HG03378 (cell line): ENCODE data around the gene ENTPD7.

Experiments used
- ATAC-seq: cut with Tn5 transposase; IDR thresholded peaks from one replicate; pipeline ENCODE4 v1.9.1; 2021; ENCODE audit warnings: mild to moderate bottlenecking, moderate library complexity; ENCODE audit not compliant: unreplicated experiment

ENTPD7 gene

GRCh38 chr10:99633832-99634231 is 25.5 kb upstream of the ENTPD7 start:
- no peak for ATAC-seq

GRCh38 chr10:99647601-99648151 is 11.6 kb upstream of the ENTPD7 start:
- ATAC-seq = no peak

DNA sequence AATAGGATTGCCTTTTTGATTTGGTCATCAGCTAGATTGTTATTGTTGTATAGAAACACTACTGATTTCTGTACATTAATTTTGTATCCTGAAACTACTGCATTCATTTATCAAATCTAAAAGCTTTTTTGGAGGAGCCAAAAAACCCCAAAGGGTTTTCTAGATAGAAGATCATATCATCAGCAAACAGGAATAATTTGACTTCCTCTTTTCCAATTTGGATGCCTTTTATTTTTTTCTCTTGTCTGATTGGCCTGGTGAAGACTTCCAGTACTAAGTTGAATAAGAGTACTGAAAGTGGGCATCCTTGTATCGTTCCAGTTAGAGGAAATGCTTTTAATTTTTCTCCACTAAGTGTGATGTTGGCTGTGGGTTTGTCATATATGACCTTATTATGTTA is 10.6 kb upstream of the ENTPD7 start:
- no peak for ATAC-seq

DNA sequence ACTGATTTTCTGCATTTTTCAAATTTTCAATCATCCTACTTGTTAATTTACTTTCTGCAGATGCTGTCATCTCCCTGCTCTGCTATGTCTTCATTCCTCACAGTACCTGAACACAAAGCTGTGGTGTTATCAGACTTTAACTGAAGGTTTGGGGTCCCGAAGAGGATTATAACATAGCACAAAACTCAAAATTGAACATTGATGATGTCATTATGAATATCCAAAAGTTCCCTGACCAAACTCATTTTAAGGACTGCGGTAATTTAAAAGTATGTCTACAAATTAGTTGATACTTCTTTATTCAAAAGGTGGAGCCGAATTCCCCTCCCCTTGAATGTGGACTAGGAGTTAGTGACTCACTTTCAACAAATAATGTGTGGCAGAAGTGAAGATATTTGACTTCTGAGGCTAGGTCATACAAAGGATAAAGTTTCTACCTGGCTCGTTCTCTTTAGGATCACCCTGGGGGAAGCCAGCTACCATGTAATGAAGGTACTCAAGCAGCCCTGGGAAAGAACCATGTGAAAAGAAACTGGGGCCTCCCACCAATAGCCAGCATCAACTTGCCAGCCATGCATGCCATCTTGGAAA is 6.4 kb upstream of the ENTPD7 start:
- no peak for ATAC-seq

GRCh38 chr10:99654390-99655175 is 4.7 kb upstream of the ENTPD7 start:
- ATAC-seq = no peak

- ATAC-seq = no peak
Observed at GRCh38 chr10:99656199-99657064, 2.9 kb upstream of the ENTPD7 start.

DNA sequence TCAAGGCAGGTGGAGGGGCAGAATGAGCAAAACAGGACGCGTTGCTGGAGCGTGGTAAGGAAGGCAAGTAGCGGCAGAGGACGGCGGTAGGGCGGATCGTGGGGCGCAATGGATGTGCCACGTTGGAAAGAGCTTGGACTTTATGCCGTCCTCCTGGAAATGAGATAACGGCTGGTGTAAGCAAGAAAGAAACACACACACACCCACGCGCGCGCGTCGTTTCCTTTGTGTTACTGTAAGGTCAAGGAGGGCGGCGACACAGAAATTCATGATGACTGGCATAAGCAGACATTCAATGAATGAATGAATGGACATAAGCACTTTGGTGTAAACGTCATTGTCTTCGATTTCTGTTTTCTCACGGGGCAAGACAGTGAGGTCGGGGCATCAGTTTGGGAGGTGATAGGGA is 683 bp upstream of the ENTPD7 start:
- no peak for ATAC-seq

GRCh38 chr10:99659868-99660366 is 608 bp downstream of the ENTPD7 start:
- ATAC-seq = no peak

DNA sequence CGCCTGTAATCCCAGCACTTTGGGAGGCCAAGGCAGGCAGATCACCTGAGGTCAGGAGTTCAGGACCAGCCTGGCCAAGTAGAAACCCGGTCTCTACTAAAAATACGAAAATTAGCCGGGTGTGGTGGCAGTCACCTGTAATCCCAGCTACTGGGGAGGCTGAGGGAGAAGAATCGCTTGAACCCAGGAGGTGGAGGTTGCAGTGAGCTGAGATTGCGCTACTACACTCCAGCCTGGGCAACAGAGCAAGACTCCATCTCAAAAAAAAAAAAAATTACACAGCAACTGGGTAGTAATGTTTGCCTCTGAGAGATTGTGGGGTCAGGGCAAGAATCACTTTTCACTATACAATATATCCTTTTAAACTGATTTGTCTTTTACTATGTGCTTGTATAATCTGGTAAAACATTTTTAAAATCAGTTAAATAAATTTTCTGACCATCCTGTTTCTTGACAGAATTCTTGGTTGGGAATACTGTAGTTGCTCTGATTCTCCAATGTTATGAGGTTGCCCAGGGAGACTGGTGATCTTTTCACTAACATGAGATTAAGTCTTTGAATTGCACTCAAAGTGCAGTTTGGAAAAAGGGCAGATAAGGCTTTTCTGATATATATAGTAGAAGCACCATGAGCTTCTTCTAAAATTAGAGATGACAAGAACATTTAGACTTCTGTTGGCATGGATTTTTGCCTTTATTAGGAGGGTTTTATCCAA is 1.5 kb downstream of the ENTPD7 start:
- ATAC-seq = no peak

DNA sequence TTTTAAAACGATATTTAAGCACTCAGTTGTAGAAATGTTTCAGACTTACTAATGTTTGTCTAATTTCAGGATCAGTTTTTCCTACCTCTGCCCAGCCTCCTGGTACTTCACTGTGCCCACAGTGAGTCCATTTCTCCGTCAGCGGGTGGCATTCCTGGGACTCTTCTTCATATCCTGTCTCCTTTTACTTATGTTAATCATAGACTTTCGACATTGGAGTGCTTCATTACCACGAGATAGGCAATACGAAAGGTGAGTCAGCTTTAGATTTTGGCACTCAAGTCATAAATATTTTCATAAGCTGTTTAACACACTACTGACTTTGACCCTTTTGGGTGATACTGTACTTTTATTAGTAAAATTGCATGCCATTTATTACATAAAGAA is 2.1 kb downstream of the ENTPD7 start:
- no peak for ATAC-seq

GRCh38 chr10:99665304-99665703 is 6.0 kb downstream of the ENTPD7 start:
- ATAC-seq = no peak

DNA sequence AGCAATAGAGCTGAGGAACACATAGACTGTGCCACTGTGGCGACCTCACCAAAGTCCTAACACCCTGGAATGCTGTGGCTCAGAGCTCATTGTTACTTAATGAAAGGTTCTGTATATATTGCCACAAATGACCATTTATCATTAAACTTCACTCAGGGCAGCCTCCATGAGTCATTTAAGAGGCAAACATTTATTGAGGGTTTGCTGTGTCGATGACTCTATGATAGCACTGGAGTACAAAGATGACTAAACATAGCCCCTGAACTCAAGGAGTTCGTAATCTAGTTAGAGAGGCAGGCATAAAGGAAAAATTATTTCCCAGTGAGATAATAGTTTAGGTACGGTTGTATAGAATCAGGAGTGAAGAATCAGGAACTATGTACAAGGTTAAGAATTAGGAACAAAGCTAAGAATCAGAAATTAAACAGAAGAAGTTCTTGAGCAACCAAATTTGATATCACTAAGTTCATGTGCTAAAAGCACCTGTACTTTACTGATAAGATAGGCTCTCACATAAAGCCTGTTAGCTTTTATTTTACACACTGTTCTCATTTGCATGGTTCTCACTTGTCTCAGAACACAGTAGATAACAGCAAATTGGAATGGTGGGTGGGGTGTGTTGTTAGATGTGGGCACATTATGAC is 7.9 kb downstream of the ENTPD7 start:
- ATAC-seq = no peak

DNA sequence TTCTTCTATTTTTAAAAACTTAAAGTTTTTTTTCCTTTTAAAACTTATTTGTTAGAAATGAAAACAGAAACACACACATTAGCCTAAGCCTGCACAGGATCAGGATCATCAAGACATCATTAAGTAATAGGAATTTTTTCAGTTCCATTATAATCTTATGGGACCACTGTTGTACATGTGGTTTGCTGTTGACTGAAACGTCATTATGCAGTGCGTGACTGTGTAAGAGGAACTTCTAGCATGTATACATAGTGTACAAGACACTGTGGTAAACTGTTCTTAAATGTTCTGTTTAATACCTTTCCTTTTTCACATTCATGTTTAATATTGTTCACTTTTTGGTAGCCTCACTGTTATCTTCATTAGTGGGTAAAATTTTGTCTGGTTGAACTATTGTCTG is 12.1 kb downstream of the ENTPD7 start:
- ATAC-seq = no peak

DNA sequence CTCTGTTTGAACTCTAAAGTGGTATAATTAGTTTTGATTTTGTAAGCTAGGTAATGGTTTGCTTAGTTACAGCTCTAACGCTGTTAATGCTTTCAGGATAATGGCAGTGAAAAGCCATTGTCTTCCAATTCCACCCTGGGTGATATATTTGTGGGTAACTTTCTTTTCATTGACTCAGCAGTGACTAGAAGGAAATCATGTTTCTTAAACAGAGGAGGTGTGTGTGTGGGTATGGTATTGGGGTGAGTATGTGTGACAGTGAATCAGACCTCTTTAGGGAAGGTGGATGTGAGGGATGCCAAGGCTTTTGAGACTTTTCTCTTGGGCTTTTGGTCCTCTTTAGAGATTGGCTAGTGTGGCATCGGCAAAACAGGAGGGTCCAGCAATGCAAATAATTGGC is 13.6 kb downstream of the ENTPD7 start:
- ATAC-seq = no peak

DNA sequence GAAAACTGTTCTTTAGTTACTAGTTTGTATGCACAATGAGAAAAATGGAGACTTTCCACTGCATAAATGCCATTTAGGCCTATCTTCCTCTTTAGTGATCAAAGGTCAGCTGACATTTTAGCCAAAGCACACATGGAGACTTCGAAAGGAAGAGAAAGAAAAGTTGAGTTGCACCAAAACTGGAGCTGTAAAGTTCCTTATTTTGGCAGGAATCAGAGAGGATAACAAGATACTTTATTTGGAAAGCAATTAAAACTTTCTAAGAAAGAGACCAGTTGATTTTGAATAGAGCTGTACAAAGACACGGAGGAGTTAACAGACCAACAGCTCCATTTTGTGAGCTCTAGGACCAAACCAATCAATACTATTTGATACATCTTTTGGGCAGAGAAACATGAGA is 14.2 kb downstream of the ENTPD7 start:
- ATAC-seq = no peak

- no peak for ATAC-seq
Observed at GRCh38 chr10:99674762-99675161, 15.5 kb downstream of the ENTPD7 start.

DNA sequence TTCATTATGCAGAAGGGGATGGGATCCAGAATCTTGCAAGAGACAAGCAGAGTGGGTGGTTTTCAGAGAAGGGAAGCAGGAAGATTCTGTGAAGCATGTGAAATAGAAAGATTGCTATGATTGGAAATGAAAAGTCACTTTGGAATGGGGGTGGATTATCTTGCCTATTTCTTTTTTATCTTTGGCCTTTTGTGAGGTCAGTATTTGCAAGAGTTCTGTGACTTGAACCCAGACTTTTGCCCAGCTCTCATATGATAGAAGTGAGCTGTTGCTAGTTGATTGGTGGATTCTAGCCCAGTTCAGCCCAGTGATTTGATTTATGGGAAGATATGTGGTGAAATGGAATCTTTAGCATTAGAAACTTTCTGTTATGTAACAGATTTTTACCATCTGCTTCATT is 17.1 kb downstream of the ENTPD7 start:
- no peak for ATAC-seq

DNA sequence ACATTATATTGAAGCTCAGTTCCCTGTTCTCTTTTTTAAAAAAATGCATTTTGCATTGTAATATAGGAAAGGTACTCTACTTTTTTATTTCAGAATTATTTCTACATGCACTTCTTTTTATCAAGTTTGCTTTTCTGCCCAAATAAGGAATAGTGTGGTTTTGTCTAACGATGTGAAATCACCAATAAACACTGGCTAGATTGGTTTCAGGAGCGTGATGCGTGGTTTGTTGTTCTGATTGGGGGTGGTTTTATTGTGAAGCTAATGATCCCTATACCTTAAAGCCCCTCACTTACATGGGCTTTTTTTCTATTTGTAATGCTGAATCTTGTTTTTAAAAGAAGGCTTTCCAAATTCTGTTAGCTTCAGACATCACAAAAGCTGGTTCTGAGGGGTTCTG is 17.6 kb downstream of the ENTPD7 start:
- ATAC-seq = no peak

DNA sequence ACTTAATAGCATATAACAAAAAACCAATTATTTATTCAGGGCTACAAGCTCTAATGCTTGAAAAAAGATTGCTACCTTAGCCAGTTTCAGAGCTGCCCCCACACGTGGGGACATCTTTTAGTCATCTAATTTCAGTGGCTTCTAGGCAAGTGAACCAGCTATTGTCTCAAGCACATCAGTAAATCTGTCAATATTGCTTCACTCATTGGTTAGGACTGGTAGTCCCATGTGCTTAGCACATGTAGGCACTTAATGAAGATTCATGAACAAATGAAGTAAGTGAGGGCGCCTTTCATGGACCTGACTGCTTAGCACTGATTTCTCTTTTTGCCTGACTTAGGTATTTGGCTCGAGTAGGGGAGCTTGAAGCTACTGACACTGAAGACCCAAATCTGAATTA is 19.6 kb downstream of the ENTPD7 start:
- ATAC-seq = no peak

DNA sequence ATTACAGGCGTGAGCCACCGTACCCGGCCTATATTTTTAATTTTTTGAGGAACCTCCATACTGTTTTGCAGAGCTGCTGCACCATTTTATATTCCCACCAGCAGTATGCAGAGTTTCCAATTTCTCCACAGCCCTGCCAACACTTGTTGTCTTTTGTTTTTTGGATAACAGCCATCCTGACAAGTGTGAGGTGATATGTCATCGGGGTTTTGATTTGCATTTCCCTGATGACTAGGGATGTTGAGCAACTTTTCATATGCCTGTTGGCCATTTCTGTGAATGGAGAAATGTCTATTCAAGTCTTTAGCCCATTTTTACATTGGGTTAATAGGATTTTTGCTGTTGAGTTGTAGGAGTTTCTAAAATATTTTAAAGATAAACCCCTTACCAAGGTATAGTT is 22.2 kb downstream of the ENTPD7 start:
- no peak for ATAC-seq
